GM12878 (cell line): ENCODE data around the gene MTHFD1. TPM values are rescaled to one million over a fixed set of nuclear protein-coding genes. Genes with fewer than 3 reads are reported as not detected.

ENCODE experiments used
- ATF3 ChIP-seq: IDR thresholded peaks from 2 replicates; pipeline ENCODE4 v1.6.1; 2011; ENCODE audit warnings: low read depth, mild to moderate bottlenecking, low read length, moderate library complexity, borderline replicate concordance; ENCODE audit errors: extremely low read depth
- CEBPB ChIP-seq, 2 experiments: fragments of 150-350 bp in 1 of 2; IDR thresholded peaks; 2 replicates each; pipeline ENCODE4 v1.6.1; 2012 to 2014; ENCODE audit warnings: low read depth in 2 of 2, low read length in 2 of 2, borderline replicate concordance in 1 of 2, inconsistent platforms in 1 of 2
- CTCF ChIP-seq, 3 experiments: IDR thresholded peaks in 2 of 3; conservative IDR thresholded peaks in 1 of 3; 2 replicates each; pipeline ENCODE4 v1.5.1; 2011; ENCODE audit warnings: low read depth in 3 of 3, low read length in 3 of 3, mild to moderate bottlenecking in 3 of 3, control low read depth in 2 of 3, moderate library complexity in 2 of 3, inconsistent platforms in 1 of 3, mixed read lengths in 1 of 3; ENCODE audit not compliant: control insufficient read depth in 2 of 3, insufficient read depth in 1 of 3; ENCODE audit errors: extremely low read depth in 1 of 3
- DPF2 ChIP-seq: fragments of 450-650 bp; IDR thresholded peaks from 2 replicates; pipeline ENCODE4 v1.6.1; 2017; ENCODE audit warnings: mild to moderate bottlenecking
- ELK1 ChIP-seq: IDR thresholded peaks from 2 replicates; pipeline ENCODE4 v1.6.1; 2012; ENCODE audit warnings: low read depth, low read length, improper control_type of control experiment
- EP300 ChIP-seq, 2 experiments: fragments of 150-350 bp in 1 of 2; IDR thresholded peaks; 2 replicates each; pipeline ENCODE4 v1.6.1; 2011 to 2012; ENCODE audit warnings: low read depth in 2 of 2, low read length in 2 of 2, borderline replicate concordance in 1 of 2, improper control_type of control experiment in 1 of 2, inconsistent platforms in 1 of 2; ENCODE audit not compliant: control insufficient read depth in 1 of 2
- EZH2 ChIP-seq: IDR thresholded peaks from 2 replicates; pipeline ENCODE4 v1.6.1; 2012; ENCODE audit warnings: low read depth, mild to moderate bottlenecking, control low read depth, inconsistent platforms, low read length, borderline replicate concordance; ENCODE audit not compliant: control insufficient read depth
- FOXK2 ChIP-seq: fragments of 450-650 bp; IDR thresholded peaks from 2 replicates; pipeline ENCODE4 v1.6.1; 2017; ENCODE audit warnings: mild to moderate bottlenecking, moderate library complexity
- GABPA ChIP-seq: IDR thresholded peaks from 2 replicates; pipeline ENCODE4 v1.6.1; 2014; ENCODE audit warnings: antibody characterized with exemption, low read depth, mild to moderate bottlenecking, inconsistent platforms
- HCFC1 ChIP-seq: fragments of 150-350 bp; IDR thresholded peaks from 2 replicates; pipeline ENCODE4 v1.6.1; 2014; ENCODE audit warnings: low read length
- IRF4 ChIP-seq: IDR thresholded peaks from 2 replicates; pipeline ENCODE4 v1.6.1; 2011; ENCODE audit warnings: low read depth, low read length
- JUND ChIP-seq: IDR thresholded peaks from 2 replicates; pipeline ENCODE4 v1.6.1; 2012; ENCODE audit warnings: low read depth, mild to moderate bottlenecking, low read length, improper control_type of control experiment, moderate library complexity
- KAT2A ChIP-seq: conservative IDR thresholded peaks from 2 replicates; pipeline ENCODE4 v1.6.1; 2011; ENCODE audit warnings: low read depth, low read length; ENCODE audit not compliant: control insufficient read depth
- MEF2B ChIP-seq: fragments of 450-650 bp; IDR thresholded peaks from 2 replicates; pipeline ENCODE4 v1.6.1; 2018; ENCODE audit warnings: mild to moderate bottlenecking, moderate library complexity; ENCODE audit not compliant: partially characterized antibody, poor library complexity, severe bottlenecking
- NFXL1 ChIP-seq: fragments of 450-650 bp; IDR thresholded peaks from 2 replicates; pipeline ENCODE4 v1.6.1; 2017; ENCODE audit warnings: antibody characterized with exemption, mild to moderate bottlenecking, borderline replicate concordance
- NR2F1 ChIP-seq: fragments of 450-650 bp; conservative IDR thresholded peaks from 2 replicates; pipeline ENCODE4 v1.6.1; 2017; ENCODE audit warnings: mild to moderate bottlenecking
- NRF1 ChIP-seq: conservative IDR thresholded peaks from 2 replicates; pipeline ENCODE4 v1.6.1; 2011; ENCODE audit warnings: mild to moderate bottlenecking, low read depth, low read length, improper control_type of control experiment
- POLR2AphosphoS2 ChIP-seq: IDR thresholded peaks from 2 replicates; pipeline ENCODE4 v1.6.1; 2011; ENCODE audit warnings: low read depth, mild to moderate bottlenecking, low read length, improper control_type of control experiment, moderate library complexity
- RAD51 ChIP-seq: fragments of 450-650 bp; IDR thresholded peaks from 2 replicates; pipeline ENCODE4 v1.6.1; 2016; ENCODE audit warnings: moderate library complexity, mild to moderate bottlenecking, inconsistent platforms
- RCOR1 ChIP-seq: conservative IDR thresholded peaks from 2 replicates; pipeline ENCODE4 v1.6.1; 2012; ENCODE audit warnings: low read depth, low read length, improper control_type of control experiment
- RFX5 ChIP-seq: IDR thresholded peaks from 2 replicates; pipeline ENCODE4 v1.6.1; 2011; ENCODE audit warnings: low read depth, low read length, improper control_type of control experiment
- RUNX3 ChIP-seq: IDR thresholded peaks from 2 replicates; pipeline ENCODE4 v1.6.1; 2012; ENCODE audit warnings: low read length, inconsistent platforms
- SUZ12 ChIP-seq: fragments of 200-600 bp; sonication (generic); IDR thresholded peaks from one replicate; pipeline ENCODE4 v1.6.1; 2018; ENCODE audit warnings: antibody characterized with exemption, mild to moderate bottlenecking; ENCODE audit not compliant: unreplicated experiment
- TARDBP ChIP-seq: IDR thresholded peaks from 2 replicates; pipeline ENCODE4 v1.6.1; 2016; ENCODE audit warnings: borderline replicate concordance
- TBL1XR1 ChIP-seq: IDR thresholded peaks from 2 replicates; pipeline ENCODE4 v1.6.1; 2012; ENCODE audit warnings: low read depth, low read length, improper control_type of control experiment
- TCF12 ChIP-seq: IDR thresholded peaks from 2 replicates; pipeline ENCODE4 v1.6.1; 2011; ENCODE audit warnings: low read depth, mild to moderate bottlenecking, low read length
- YBX1 ChIP-seq: fragments of 450-650 bp; IDR thresholded peaks from 2 replicates; pipeline ENCODE4 v1.6.1; 2016; ENCODE audit warnings: antibody characterized with exemption
- YY1 ChIP-seq: IDR thresholded peaks from 2 replicates; pipeline ENCODE4 v1.6.1; 2011; ENCODE audit warnings: low read depth, mild to moderate bottlenecking, low read length
- ZBED1 ChIP-seq: IDR thresholded peaks from 2 replicates; pipeline ENCODE4 v1.6.1; 2016; ENCODE audit warnings: borderline replicate concordance
- polyA plus RNA-seq, 11 experiments: library from polyadenylated mRNA; depleted of rRNA in 4 of 11; unstranded in 6 of 11; stranded (reverse) in 5 of 11; fragments of >200 nt; fragmentation: Nextera tagmentation in 4 of 11; fragmentation: Illumina TruSeq in 1 of 11; extraction: Ambion mirVana in 4 of 11; extraction: Trizol in 1 of 11; gene quantifications; 1 replicate in 1 of 11; 2 replicates in 10 of 11; pipeline versions ENCODE4 v1.2.1 to v1.2.3, GENCODE V29; 2011 to 2016; ENCODE audit warnings: inconsistent platforms in 2 of 11, missing spikeins in 2 of 11, low read depth in 1 of 11
- total RNA-seq, 4 experiments: library from RNA; depleted of rRNA in 3 of 4; stranded (reverse); fragments of >200 nt in 3 of 4; fragmentation: Illumina TruSeq in 1 of 4; extraction: Trizol in 1 of 4; gene quantifications; 2 replicates each; pipeline versions ENCODE4 v1.2.1 to v1.2.3, GENCODE V29; 2013 to 2021

MTHFD1 gene
- total and polyA plus RNA-seq, 10 of the 15 experiments (the other 5 are each of a cell fraction or from before 2014, with no cell fraction given), result 99.3 to 310 (median 173) TPM

GRCh38 chr14:64508215-64508776 lies 120.1 kb downstream of the MTHFD1 start (continued):
- TF ChIP-seq CTCF (IDR thresholded peaks at IDR 0.05 in 2 of 3, conservative IDR thresholded peaks at IDR 0.05 in 1 of 3; ENCODE audit: control insufficient read depth in 2 of 3, extremely low read depth in 1 of 3, insufficient read depth in 1 of 3, low read depth in 3 of 3, low read length in 3 of 3) (no peak), ATF3 (no peak), CEBPB (IDR thresholded peaks at IDR 0.05; ENCODE audit: borderline replicate concordance in 1 of 2, low read depth in 2 of 2, low read length in 2 of 2) (no peak), DPF2 (peak; percentile 67), RUNX3 (peak; percentile 38; the same call in 1 of the 2 replicates), NFXL1 (no peak), ZBED1 (no peak), RAD51 (no peak), IRF4 (peak; percentile 91), TARDBP (no peak), EZH2 (no peak), RCOR1 (no peak), ELK1 (no peak), EP300 (IDR thresholded peaks at IDR 0.05; ENCODE audit: borderline replicate concordance in 1 of 2, control insufficient read depth in 1 of 2, low read depth in 2 of 2, low read length in 2 of 2) (0 out of 4 replicates have a peak, but pooled peaks of 1 of the 2 experiments have one; percentile 64), GABPA (0 out of 2 replicates have a peak, but pooled peaks have one; percentile 19), MEF2B (no peak), NRF1 (no peak), TCF12 (no peak), JUND (0 out of 2 replicates have a peak, but pooled peaks have one; percentile 30), HCFC1 (no peak), YY1 (0 out of 2 replicates have a peak, but pooled peaks have one; percentile 13), NR2F1 (no peak), KAT2A (no peak), FOXK2 (no peak), YBX1 (no peak), TBL1XR1 (no peak), RFX5 (no peak), POLR2AphosphoS2 (no peak), SUZ12 (no peak)
